Tibial nerve (tissue), 4 donors: Measurements from ENCODE around the gene PRKCG.

Experiments used
- EP300 ChIP-seq, 2 donors: sonication (generic); formaldehyde crosslinking; IDR thresholded peaks; one replicate each; pipeline ENCODE4 v1.6.1; 2017; ENCODE audit warnings: antibody characterized with exemption in 2 of 2, mild to moderate bottlenecking in 1 of 2
- TF ChIP-seq, protein P1 (sequence below), 5 experiments: fragments of 200-600 bp in 3 of 5; fragments of 450-650 bp in 2 of 5; sonication (generic) in 3 of 5; IDR thresholded peaks; one replicate each; pipeline ENCODE4 v1.5.1; 2016 to 2019; ENCODE audit warnings: antibody characterized with exemption in 5 of 5, mild to moderate bottlenecking in 3 of 5, moderate library complexity in 2 of 5

DNA sequence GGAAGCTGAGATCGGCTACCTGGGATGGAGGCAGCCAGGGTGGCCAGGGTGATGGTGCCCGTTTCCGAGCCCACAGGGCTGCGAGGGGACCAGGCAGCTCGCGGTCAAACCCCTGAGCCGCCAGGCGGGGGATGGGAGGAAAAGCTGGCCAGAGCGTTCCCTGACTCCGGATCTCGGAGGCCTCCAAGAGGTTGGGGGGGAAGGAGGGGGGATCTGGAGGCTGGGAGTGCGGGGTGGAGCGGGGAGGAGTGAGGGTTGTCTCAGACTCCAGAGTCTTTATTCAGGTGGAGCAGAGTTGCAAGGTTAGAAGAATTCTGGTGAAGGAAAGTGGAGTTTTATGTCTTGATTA is 28.1 kb downstream of the PRKCG start:
- TF ChIP-seq, protein P1, sequence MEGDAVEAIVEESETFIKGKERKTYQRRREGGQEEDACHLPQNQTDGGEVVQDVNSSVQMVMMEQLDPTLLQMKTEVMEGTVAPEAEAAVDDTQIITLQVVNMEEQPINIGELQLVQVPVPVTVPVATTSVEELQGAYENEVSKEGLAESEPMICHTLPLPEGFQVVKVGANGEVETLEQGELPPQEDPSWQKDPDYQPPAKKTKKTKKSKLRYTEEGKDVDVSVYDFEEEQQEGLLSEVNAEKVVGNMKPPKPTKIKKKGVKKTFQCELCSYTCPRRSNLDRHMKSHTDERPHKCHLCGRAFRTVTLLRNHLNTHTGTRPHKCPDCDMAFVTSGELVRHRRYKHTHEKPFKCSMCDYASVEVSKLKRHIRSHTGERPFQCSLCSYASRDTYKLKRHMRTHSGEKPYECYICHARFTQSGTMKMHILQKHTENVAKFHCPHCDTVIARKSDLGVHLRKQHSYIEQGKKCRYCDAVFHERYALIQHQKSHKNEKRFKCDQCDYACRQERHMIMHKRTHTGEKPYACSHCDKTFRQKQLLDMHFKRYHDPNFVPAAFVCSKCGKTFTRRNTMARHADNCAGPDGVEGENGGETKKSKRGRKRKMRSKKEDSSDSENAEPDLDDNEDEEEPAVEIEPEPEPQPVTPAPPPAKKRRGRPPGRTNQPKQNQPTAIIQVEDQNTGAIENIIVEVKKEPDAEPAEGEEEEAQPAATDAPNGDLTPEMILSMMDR (IDR thresholded peaks at IDR 0.05), result no peak
- no peak for TF ChIP-seq EP300 (IDR thresholded peaks at IDR 0.05)
